Glutamatergic neuron (in vitro differentiated cells): ENCODE measurements around the gene RALGAPA2. TPM values are rescaled to one million over a fixed set of nuclear protein-coding genes. Genes with fewer than 3 reads are reported as not detected.

Experiments used
- DNase-seq: peaks from one replicate; pipeline ENCODE4 v3.0.0; 2022
- H3K27ac Mint-ChIP-seq: one replicate; pipeline ENCODE4 v1.8.0; 2020; ENCODE audit warnings: mild to moderate bottlenecking, mixed read lengths, inconsistent platforms; ENCODE audit not compliant: unreplicated experiment
- H3K27me3 Mint-ChIP-seq: one replicate; pipeline ENCODE4 v1.8.0; 2020; ENCODE audit warnings: mild to moderate bottlenecking, moderate library complexity, mixed read lengths, inconsistent platforms; ENCODE audit not compliant: unreplicated experiment
- H3K36me3 Mint-ChIP-seq: one replicate; pipeline ENCODE4 v1.8.0; 2020; ENCODE audit warnings: mild to moderate bottlenecking, mixed read lengths, inconsistent platforms; ENCODE audit not compliant: unreplicated experiment
- H3K4me1 Mint-ChIP-seq: one replicate; pipeline ENCODE4 v1.8.0; 2020; ENCODE audit warnings: mild to moderate bottlenecking, low read depth, mixed read lengths, inconsistent platforms; ENCODE audit not compliant: unreplicated experiment
- H3K4me3 Mint-ChIP-seq: one replicate; pipeline ENCODE4 v1.8.0; 2020; ENCODE audit warnings: mild to moderate bottlenecking, mixed read lengths, inconsistent platforms; ENCODE audit not compliant: unreplicated experiment
- H3K9me3 Mint-ChIP-seq: one replicate; pipeline ENCODE4 v1.8.0; 2020; ENCODE audit warnings: mild to moderate bottlenecking, moderate library complexity, mixed read lengths, inconsistent platforms; ENCODE audit not compliant: unreplicated experiment
- CTCF ChIP-seq: fragments of 200-600 bp; sonication (generic); IDR thresholded peaks from one replicate; pipeline ENCODE4 v1.5.0; 2021; ENCODE audit not compliant: partially characterized antibody, unreplicated experiment
- long read RNA-seq: library from polyadenylated mRNA; unstranded; transcript quantifications from one replicate; pipeline ENCODE4 v2.0.0, GENCODE V29; 2020; ENCODE audit not compliant: unreplicated experiment
- total RNA-seq: library from RNA; stranded (reverse); fragmentation: NEBNext Ultra II Directional; extraction: Animal tissue kit (Norgen Biotek cat#: 25700); gene quantifications from one replicate; pipeline ENCODE4 v1.2.1, GENCODE V29; 2021; ENCODE audit not compliant: unreplicated experiment

Gene RALGAPA2
- 60.9 TPM for total RNA-seq
- long read RNA-seq, partial matches to known transcripts, result 4 of 8 reads
- long read RNA-seq, other reads (novel, unspliced or antisense), result 4 of 8 reads

- peak; percentile 98 for DNase-seq
- Mint-ChIP-seq H3K27me3 (peaks cover 7% of the 10 kb centered on the region), H3K36me3 (peaks cover 3% of the 10 kb centered on the region), H3K4me3 (peak within 1 kb of the TSS; percentile 90), H3K9me3 (peaks cover 6% of the 10 kb centered on the region), H3K4me1 (peaks cover 9% of the 10 kb centered on the region), H3K27ac (peak within 1 kb of the TSS; percentile 92)
- TF ChIP-seq CTCF, result no peak
Measured at GRCh38 chr20:20712474-20713243, at the start of gene RALGAPA2. TSS of gene RALGAPA2 (minus strand) at chr20:20712644. CDS start at chr20:20712480, 164 bp downstream.

- H3K4me3 Mint-ChIP-seq, result no peak overlapping the region
- no peaks in the 10 kb centered on the region for H3K27me3 Mint-ChIP-seq
- H3K4me1 Mint-ChIP-seq, result no peaks in the 10 kb centered on the region
- peaks cover 2% of the 10 kb centered on the region for H3K9me3 Mint-ChIP-seq
- DNase-seq, result no peak
- no peak overlapping the region for H3K27ac Mint-ChIP-seq
- TF ChIP-seq CTCF, result no peak
- H3K36me3 Mint-ChIP-seq, result no peaks in the 10 kb centered on the region
Measured at GRCh38 chr20:20761301-20761700, 48.9 kb upstream of the RALGAPA2 start.

DNA sequence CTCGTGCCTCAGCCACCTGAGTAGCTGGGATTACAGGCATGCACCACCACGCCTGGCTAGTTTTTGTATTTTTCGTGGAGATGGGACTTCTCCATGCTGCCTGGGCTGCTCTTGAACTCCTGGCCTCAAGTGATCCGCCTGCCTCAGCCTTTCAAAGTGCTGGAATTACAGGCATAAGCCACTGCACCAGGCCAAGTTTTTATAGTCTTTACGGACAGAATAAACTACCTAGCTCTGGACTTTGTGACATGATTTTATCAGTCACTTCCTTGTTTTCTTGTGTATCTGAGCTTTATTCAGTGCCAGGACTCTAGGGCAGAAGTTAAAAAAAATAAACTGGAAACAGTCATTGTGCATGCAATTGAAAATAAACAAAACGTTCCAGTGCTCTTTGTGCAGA is 46.7 kb upstream of the RALGAPA2 start:
- no peaks in the 10 kb centered on the region for H3K9me3 Mint-ChIP-seq
- no peaks in the 10 kb centered on the region for H3K36me3 Mint-ChIP-seq
- peaks cover 1% of the 10 kb centered on the region for H3K27me3 Mint-ChIP-seq
- DNase-seq, result no peak
- no peak overlapping the region for H3K4me3 Mint-ChIP-seq
- no peak for TF ChIP-seq CTCF
- H3K4me1 Mint-ChIP-seq, result no peaks in the 10 kb centered on the region
- H3K27ac Mint-ChIP-seq, result no peak overlapping the region

GRCh38 chr20:20755674-20756319 is 43.4 kb upstream of the RALGAPA2 start:
- TF ChIP-seq CTCF, result no peak
- no peaks in the 10 kb centered on the region for H3K9me3 Mint-ChIP-seq
- H3K27ac Mint-ChIP-seq, result no peak overlapping the region
- no peaks in the 10 kb centered on the region for H3K36me3 Mint-ChIP-seq
- DNase-seq, result no peak
- peaks cover 2% of the 10 kb centered on the region for H3K27me3 Mint-ChIP-seq
- no peak overlapping the region for H3K4me3 Mint-ChIP-seq
- no peaks in the 10 kb centered on the region for H3K4me1 Mint-ChIP-seq

DNA sequence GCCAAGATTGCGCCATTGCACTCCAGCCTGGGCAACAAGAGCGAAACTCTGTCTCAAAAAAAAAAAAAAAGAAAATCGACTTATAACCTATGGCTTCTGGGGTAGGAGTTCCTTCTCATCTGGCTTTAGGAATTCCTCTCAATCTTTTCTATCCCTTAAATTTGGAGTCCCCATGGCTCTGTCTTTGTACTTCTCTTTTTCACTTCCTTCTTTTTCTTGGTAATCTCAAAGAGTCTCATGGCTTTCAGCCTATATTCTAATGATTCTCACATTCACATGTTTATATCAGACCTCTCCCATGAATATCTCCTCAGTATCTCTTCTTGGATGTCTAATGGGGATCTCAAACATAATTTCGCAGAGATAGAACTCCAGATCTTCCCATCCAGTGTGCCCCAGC is 42.8 kb upstream of the RALGAPA2 start:
- Mint-ChIP-seq H3K27me3 (peaks cover 2% of the 10 kb centered on the region), H3K9me3 (no peaks in the 10 kb centered on the region), H3K4me1 (no peaks in the 10 kb centered on the region), H3K36me3 (no peaks in the 10 kb centered on the region), H3K4me3 (no peak overlapping the region), H3K27ac (no peak overlapping the region)
- DNase-seq, result no peak
- TF ChIP-seq CTCF, result no peak
